Stimulated activated CD4-positive, alpha-beta T cell treated with anti-CD3 and anti-CD28 coated beads, TNF-alpha, amount 100 ng/mL, for 1 hour (primary cell): ENCODE results near the gene PRM1.

Source experiments
- DNase-seq, 3 donors: peaks; one replicate each; pipeline ENCODE4 v3.0.0-alpha.2; 2020; ENCODE audit warnings: low read depth in 3 of 3, low spot score in 1 of 3

The PRM1 gene

DNA sequence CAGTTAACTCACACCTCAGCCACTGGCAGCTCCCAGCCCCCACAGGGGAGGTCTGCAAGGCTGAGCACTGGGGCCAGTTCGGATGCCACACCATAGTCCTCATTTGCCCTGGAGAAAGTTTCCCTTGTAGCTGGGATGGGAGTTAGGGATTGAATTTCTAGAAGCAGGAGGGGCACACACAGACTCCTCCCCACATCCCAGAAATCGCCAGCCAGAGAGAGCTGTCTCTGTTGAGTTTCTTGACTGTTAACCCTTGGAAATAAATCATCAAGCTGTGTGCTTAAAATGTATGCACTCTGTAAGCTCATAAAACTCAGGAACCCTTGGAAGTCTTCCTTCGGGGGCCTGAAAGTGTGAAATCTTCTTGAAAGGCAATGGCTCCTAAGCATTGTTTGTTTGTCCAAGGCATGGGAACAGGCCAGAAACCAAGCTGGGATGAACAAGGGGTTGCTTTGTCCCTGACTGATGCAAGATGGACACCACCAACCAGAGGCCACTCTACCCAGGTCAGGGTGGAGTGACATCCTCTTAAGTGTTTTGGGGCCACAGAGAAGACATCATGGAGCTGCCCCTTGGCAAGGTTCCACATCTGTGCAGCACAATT lies 7.3 kb downstream of the PRM1 start:
- DNase-seq, result no peak

DNA sequence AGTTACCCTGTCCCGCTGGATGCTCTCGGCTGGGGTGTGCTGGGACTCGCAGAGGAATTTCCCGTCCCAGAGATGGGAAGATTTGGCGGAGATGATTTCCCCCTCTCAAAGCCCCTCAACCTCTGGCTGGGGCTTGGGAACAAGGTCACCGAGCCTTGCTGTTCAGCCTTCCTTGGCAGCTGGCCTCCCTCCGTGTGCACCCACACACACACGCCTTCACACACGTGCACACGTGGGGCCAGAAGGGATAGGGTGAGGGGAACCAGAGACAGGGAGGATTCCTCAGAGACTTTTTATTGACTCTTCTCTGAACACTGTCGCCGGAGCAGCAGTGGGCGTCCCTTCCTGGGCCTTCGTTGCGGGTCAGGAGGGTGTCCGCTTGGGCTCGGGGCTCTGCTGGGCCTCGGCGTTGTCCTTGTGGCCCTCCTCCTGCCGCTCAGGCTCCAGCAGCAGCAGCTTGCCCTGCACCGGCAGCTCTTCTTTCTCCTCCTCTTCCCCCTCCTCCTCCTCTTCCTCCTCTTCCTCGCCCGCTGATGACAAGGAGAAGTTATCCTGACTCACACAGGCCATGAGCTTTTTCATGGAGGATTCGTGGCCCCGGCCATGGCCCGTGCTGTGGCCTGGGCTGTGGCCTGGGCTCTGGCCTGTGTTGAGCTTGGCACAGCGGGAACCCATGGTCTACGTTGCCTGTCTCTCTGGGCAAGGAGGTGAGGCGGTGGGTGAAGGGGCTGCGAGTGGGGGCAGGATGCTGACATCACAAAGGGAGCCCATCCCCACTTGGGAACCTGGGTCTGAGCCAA lies 8.0 kb downstream of the PRM1 start, which contains the start of gene PRM3:
PRM3 (minus strand) TSS at position 709 of the 800 bp plus-strand sequence; CDS start at position 675, 34 bp downstream.
- DNase-seq, result no peak

DNA sequence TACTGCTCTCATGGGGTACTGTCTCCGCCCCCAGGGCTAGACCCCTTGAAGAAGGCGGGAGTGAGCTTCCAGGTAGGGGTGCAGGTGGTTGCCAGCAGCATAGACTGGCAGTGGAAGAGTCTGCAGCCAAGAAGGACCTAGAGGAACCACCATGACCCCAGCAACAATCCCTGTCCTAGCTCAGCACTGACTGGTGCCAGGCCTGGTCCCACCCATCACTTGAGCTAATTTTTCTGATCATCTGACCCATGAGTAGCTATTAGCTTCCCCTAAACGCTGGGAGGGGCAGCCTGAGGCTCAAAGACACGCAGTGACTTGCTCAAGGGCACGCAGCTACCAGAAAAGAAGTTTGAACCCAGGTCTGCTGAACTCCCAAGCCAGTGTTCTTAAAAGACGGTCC lies 8.6 kb downstream of the PRM1 start:
- DNase-seq, result no peak

DNA sequence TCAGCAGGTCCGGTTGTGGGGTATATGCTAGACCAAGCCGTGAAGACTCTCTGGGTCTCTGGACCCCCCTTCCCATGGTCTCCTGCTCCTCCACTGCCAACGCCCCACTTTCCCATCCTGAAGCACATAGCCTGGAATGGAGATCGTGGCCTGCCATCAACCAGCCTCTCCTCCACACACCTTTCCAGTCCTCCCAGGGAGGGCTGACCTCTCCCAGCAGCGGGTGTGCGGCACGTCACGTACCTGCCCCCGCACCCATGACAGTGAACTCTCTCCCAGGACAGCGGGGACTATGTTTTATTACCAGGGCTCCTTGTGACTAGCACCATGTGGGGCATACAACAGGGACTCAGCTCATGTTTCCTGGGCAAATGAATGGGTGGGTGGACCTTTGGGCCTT lies 9.5 kb downstream of the PRM1 start:
- DNase-seq, result no peak

DNA sequence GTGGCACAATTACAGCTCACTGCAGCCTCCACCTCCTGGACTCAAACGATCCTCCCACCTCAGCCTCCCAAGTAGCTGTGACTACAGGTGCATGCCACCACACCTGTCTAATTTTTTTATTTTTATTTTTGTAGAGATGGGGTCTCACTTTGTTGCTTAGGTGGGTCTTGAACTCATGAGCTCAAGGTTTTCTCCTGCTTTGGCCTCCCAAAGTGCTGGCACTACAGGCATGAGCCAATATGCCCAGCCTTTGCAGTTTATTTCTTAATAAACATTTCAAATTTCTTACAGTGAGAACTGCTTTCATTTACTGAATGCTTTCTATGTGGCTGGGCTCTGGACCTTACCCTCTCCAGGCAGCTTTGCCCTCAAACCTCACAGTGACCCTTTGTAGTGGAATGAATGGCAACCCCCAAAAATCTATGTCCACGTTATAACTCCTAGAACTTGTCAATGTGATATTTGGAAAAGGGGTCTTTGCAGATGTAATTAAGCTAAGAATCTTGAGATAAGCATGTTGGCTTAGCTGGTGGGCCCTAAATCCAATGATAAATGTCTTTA lies 10.4 kb downstream of the PRM1 start:
- DNase-seq, result no peak

DNA sequence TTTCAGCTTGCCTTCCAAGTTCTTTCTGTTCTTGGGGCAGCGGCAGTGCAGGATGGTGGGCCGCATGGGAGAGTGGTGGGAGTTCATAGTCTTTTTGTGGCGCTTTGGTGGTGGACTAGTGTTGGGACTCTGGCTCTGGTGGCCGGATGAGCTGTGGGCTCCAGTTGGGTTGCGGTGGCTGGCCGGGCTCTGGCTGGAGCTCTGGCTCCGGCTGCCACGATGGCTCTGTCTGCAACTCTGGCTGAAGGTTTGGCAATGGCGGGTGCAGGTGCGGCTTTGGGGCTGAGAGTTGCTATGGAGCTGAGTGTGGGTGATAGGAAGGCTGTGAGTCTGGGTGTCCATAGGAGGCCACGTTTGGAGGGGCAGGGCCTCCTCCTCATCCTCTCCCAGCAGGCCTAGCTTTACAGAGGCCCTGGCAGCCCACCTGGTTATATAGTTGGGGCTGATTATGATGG lies 12.2 kb downstream of the PRM1 start, which contains the start of gene TNP2:
TNP2 (minus strand) TSS at position 405 of the 455 bp plus-strand sequence; CDS start at position 342, 63 bp downstream.
- DNase-seq, result no peak

DNA sequence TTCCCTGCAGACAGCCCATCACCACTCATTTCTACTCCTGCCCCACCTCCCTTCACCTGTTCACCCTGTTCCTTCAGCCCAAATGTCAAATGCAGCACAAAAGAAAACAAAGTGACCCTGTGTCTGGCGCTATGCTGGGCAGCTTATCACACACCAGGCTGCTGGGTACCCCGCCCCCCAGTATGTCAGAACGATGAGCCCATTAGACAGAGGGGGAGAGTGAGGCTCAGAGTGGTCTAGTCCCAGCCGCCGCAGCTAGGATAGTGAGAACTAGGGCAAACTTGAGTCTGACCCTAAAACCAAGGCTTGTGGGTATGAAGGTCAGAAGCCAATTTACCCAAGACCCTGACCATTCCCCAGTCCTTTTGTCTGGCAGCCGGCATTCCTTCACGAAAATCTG lies 16.0 kb downstream of the PRM1 start:
- no peak for DNase-seq

DNA sequence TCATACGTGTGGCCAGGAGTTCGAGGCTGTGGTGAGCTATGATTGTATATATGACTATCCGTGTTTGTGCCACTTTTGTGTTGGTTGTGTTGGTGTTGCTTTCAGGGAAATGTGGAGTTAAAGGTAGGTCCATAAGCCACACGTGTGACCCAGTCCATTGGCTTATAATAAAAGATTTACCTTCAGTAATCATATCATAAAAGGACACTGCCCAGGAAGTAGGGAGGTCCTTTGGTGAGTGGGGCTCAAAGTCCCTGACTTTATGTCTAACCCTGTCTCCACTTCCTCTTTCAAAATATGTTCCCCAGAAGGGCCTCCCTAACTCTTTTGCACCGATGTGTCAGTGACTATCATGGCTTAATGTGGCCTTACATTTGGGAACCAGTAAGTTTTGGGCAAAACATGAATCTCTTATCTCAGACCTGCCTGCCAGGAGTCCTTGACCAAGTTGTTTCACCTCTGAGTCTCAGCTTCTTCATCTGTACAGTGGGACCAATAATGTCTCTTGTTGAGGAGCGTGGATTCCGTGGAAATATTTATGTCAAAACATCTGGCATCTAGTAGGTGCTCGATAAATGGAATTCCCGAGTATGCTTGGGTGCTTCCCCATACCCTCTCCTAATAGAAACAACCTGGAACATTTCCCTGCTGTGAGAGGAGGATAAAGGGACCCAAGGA lies 16.8 kb downstream of the PRM1 start:
- no peak for DNase-seq

DNA sequence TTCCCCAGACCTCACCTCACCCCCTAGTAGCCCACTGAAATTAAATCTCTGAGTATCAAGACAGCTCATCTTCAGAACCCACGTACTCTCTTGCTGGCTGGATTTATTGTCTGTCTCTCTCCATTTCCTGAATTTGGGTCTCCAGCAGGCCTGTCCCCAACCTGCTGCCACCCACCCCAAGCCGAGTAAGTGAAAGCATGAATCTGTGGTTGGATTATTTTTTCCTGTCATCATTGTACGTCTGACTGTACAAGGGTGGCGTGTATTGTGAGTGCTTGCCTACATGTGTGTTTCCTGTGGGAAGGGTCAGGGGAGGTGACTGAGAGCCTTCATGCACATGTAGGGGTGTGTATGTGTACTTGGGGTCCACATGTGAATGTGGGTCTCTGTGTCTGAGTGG lies 17.4 kb downstream of the PRM1 start:
- DNase-seq, result peak in 1 of 3 donors; percentile 22

DNA sequence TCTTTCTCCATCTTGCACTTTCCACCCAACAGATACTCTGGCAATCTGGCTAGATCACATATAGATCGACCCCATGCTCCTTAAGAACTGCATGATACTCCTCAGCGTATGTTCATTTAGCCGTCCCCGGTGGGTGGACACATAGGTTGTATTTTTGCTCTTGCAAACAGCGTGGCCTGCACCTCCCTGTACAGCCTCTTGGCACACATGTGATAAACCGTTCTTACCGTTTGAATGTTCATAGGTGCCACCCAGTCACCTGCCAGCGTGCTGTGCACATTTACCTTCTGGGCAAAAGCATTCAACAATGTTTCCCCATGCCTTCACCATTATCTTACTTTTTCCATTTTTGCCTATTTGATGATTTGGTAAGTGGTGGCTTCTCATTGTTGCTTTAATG lies 18.2 kb downstream of the PRM1 start:
- DNase-seq, result no peak

DNA sequence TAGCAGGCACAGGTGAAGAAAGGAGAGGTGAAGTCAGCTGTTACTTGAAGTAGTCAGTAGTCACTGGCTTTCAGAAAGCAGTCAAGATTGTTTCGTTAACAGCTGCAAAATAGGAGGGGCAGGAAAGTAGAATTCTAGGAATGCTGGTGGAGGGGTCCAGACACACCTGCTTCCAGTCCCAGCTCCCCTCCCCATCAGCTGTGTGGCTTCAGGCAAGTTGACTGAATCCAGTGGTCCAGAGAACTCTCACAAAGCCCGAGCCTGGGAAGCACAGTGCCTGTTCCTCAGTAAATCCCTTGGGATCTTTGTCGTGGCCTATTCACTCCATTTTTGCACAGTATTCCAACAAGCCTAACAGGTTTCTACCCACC lies 20.5 kb downstream of the PRM1 start:
- no peak for DNase-seq

DNA sequence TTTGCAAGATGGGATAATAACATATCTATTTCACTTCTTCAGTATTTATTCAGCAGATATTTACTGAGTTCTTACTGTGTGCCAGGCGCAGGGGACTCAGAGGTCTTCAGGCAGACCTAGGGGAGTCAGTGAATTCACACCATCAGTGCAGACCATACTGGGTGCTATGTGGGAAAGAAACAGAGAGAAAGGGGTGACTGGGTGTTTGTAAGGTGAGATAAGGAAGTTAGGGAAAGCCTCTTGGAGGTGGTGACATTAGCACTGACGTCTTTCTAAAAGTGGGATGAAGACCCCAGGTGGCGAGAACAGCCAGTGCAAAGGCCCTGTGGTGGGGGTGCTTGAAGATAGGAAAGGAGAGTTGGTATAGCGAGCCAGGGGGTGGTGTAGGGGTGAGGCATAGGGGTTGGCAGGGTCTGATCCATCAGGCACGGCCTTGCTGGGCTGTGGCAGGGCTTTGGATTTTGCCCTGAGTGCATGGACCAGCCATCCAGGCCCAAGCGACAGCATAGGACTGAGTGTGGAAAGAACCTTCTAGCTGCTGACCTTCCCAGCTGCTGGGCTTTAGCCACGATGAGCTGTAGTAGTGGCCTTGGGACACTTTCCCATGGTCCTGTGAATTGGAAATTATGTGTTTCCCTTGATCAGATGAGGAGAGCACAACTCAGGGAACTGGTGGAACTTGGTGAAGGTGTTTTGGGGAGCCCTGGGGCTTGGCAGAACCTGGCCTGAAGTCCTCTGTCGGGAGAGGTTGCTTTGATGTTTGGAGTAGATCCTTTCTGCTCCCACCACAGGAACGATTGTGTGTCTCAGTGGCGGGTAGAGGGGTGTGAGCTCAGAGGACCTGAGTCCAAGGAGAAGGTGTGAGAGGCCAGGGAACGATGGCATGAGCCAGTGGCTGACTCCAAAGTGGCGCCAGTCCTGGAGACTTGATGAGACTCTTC lies 21.2 kb downstream of the PRM1 start:
- DNase-seq, result no peak

DNA sequence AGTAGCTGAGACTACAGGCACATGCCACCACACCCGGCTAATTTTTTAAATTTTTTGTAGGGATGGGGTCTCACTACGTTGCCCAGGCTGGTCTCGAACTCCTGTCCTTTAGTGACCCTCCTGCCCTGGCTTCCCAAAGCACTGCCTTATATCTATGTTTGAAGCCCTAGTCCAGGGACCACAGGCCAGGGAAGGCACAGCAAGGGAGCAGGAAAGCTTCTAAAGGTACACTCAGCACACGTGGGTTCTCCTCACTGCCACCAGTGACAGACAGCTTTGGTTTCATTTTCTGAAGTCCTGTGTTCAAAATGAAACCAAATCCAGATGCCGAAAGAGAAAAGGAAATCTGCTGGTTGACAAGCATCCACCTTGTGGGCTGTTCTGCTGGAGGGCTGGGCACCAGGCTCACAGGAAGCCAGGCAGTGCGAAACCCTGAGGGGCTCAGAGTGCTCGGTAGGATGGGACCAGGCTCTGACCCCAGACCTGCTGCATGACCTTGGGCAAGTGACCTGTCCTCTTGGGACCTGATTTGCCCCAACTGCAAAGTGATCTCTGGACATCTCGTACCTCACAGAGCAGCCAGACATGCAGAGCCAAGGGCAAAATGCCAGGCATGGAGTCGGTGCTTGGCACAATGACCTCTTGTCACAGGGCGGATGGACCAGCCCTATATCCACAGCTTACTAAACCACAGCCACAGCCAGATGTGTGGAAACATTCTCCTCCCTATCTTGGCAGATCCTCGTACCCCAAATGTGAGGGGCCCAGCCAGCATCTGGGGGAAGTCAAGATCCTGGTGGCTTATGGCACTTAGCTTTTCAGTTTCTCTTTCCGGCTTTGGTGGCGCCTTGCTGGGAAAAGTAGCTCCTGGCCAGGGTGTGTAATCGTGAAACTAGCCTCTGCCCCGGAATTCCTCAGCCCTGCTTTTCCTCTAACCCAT lies 22.3 kb downstream of the PRM1 start:
- DNase-seq, result no peak

DNA sequence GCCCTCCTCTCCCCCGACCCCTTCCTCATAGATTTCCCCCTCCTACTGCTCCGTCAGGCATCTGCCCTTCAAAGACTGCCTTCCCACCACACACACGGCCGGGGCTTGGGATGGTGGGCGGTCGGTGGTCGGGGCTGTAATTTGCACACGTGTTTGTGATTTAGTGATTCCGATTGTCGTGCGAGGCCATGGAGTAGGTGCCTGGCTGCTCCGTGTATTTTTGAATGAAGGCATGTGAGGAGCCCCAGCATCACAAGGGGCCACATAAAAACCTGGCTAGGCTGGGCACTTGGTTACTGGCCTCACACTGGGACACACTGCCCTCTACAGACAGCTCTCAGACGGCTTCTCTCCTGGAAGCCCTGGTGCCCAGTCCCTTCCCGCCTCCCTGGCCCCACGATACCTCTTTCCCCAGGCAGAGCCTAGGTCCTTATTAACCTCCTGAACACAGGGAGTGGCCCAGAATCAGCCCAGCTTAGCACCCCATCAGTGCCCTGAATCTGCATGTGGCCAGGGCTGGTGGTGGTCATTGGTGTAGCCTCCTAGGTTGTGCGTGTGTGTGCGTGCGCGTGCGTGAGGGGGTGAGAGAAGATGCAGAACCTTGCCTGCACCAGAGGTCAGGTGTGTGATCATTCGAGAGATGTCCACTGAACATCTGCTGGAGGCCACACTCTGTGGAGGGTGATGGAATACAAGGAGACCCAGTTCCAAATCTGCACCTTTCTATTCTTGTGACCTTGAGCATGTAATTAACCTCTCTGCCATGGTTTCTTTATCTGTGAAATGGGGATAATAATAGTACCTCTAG lies 23.8 kb downstream of the PRM1 start:
- DNase-seq, result no peak

DNA sequence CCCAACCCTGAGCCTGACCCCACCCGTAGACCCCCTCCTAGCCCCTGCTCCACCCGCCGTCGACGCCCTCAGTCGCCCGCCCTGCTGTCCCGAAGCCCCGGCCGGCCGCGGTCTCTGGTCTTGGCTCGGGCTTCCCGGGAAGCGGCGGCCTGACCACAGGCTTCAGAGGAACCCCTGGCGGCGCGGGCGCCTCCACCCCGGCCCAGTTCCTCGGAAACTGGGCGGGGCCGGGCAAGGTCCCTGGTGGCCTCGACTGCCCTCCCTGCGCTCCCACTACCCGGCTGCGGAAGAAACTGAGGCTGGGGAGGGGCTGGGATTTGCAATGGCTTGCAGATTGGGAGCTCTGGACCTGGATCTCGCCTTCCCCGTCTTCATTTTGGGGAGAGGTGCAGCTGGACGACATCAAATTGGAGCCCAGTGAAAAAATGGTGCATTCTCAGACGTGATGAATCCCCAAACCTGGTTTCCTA lies 24.4 kb downstream of the PRM1 start:
- DNase-seq, result no peak

DNA sequence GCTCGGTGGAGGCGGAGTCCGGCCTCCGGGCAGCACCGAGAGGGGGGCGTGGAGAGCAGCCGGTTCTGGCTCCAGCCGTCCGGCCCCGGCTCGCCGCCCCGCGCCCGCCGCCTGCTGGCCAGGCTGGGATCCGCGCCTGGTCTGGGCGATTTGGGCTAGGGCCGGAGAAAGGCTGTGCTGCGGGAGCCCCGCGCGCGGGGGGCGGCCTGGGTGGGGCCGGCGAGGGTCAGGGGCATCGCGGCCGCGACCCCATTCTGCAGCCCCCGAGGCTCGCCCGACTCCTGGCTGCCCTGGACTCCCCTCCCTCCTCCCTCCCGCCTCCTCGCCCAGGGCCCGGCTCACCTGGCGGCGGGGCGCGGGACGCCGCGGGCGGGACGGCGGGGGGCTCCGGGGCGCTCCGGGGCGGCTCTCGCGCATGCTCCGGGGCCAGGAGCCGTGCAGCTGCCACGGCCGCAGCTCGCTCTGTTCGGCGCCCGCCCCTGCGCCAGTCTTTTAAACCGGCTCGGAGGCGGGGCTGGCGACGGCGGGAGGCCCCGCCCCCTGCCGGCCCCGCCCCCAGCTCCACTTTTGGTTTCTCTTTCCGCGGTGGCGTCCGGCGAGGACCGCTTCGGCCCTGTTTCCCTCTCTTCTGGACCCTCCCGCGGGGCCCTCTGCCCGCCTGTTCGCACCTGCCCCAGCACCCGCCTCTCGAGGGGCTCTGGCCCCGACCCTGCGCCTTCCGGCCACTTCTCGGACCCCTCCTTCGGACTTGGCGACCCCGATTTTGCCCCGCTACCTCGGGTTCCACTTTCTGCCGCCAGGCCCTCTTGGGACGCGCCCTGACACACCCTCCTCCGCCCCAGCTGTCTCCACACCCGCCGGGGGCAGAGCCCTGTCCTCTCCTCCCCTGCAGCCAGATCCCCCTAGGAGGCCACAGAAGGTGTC lies 25.1 kb downstream of the PRM1 start, which contains the start of gene SOCS1:
SOCS1 (minus strand) TSS at position 468 of the 924 bp plus-strand sequence. CDS start 726 bp downstream, outside the sequence.
- DNase-seq, result peak; percentile 75 to 90 (median 87)
